Iris pigment epithelial cell (primary cell): ENCODE results near the gene CDH12.
A peak's percentile ranks its signal among the peaks of the same experiment; 100 is the strongest.

Source experiments
- DNase-seq: peaks from one replicate; pipeline ENCODE4 v3.0.0-alpha.2; 2011; ENCODE audit warnings: low read depth

Gene CDH12

GRCh38 chr5:21709770-21710169 is 1143.4 kb downstream of the CDH12 start:
- no peak for DNase-seq

DNA sequence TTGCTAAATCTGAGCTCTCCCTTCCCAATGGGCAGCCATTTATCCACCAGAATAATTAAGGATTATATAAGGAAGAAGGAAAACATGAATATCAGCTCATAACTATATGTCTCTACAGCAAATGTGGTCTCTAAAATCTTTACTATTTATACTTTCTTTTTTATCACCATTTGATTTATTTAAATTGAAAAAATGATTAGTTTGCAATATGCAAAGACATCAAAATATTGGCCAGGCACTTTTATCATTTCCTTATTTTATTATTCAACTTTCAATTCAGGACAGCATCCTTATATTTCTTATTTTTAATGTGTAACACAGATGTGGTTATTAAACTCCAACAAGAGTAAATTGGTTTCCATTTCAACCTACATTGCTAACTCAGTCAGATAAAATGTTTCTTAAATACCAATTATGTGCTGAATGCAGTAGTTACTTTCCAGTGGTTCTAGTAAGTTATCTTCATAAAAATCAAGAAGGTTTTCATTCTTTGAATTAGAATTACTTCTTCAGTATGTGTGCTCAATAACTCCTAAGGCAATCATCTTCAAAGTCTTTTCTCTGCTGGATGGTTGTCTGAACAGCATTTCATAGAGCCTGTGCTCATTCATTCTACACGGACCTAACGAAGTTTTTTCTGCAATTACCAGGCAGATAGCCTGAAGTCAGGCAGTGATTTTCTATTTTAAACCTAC is 1148.0 kb downstream of the CDH12 start:
- DNase-seq = no peak

DNA sequence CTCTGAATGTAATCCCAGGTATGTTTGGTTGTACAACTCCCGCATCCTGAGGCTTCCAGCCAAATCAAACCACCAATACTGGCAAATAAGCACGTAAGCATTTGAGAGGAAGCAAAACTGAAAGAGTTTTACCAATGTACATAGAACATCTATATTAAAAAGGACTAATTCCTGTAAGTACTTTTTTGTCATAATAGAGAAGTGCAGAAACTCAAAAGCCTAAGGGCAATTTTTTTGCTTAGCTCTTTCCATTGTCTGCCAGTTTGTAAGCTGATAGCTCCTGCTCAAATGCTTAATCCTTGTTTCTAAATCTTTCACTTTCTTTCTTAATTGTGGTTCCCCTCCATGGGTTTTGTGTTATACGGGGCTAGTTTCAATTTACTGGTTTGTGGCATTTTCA is 1151.8 kb downstream of the CDH12 start:
- peak; percentile 19 for DNase-seq
